Testis (tissue), 3 donors: ENCODE results near the gene SMYD4. TPM values are rescaled to one million over a fixed set of nuclear protein-coding genes. Genes with fewer than 3 reads are reported as not detected.
"Not testable (repeated sequence)": the region's sequence is repeated elsewhere in the genome, so short reads cannot be mapped to it uniquely, and the experiment has no call there.

Experiments used
- DNase-seq: peaks from one replicate; pipeline ENCODE4 v3.0.0-alpha.2; 2019
- H3K27ac ChIP-seq, 2 donors: fragments of 200-600 bp; sonication (generic); one replicate each; pipeline ENCODE4 v1.5.1; 2019
- H3K27me3 ChIP-seq: fragments of 200-600 bp; sonication (generic); one replicate; pipeline ENCODE4 v1.5.1; 2019
- H3K36me3 ChIP-seq: fragments of 200-600 bp; sonication (generic); one replicate; pipeline ENCODE4 v1.5.1; 2017; ENCODE audit warnings: low read depth; ENCODE audit errors: missing control alignments
- H3K4me1 ChIP-seq: fragments of 200-600 bp; sonication (generic); one replicate; pipeline ENCODE4 v1.5.1; 2019
- H3K4me3 ChIP-seq, 2 donors: fragments of 200-600 bp; sonication (generic); one replicate each; pipeline ENCODE4 v1.5.1; 2017 to 2019
- H3K9me3 ChIP-seq: fragments of 200-600 bp; sonication (generic); one replicate; pipeline ENCODE4 v1.5.1; 2017
- CTCF ChIP-seq, 3 experiments: fragments of 450-650 bp in 2 of 3; fragments of 200-600 bp in 1 of 3; sonication (generic) in 1 of 3; IDR thresholded peaks; one replicate each; pipeline ENCODE4 v1.5.1; 2016 to 2019; ENCODE audit warnings: antibody characterized with exemption in 3 of 3, mild to moderate bottlenecking in 2 of 3, moderate library complexity in 1 of 3
- POLR2A ChIP-seq: fragments of 450-650 bp; IDR thresholded peaks from one replicate; pipeline ENCODE4 v1.6.1; 2017; ENCODE audit warnings: antibody characterized with exemption, mild to moderate bottlenecking, moderate library complexity
- WGBS, 2 donors: methylation state at CpG; one replicate each; pipeline ENCODE4 v1.1.5; 2018; 5-methylcytosine and 5-hydroxymethylcytosine counted together
- intact Hi-C: fragments of 100-400 bp; cut with DNase I; formaldehyde crosslinking; loops from one replicate; pipeline ENCODE4 v1.15.1; 2023; ENCODE audit warnings: low total_unique reads
- polyA plus RNA-seq: library from polyadenylated mRNA; stranded (reverse); fragments of 350-450 nt; fragmentation: Illumina TruSeq; extraction: RNeasy Lipid Tissue Mini Kit (QIAGEN cat#74804); gene quantifications from one replicate; pipeline ENCODE4 v1.2.3, GENCODE V29; 2014; ENCODE audit warnings: low read depth, low replicate concordance; ENCODE audit not compliant: insufficient read depth
- total RNA-seq, 2 donors: library from RNA; depleted of rRNA; stranded (reverse); fragments of >200 nt; gene quantifications; one replicate each; pipeline ENCODE4 v1.2.3, GENCODE V29; 2016

Gene SMYD4
- total and polyA plus RNA-seq, 3 donors from 2014 or later = 14.4 to 23.0 (median 21.2) TPM

GRCh38 chr17:1743088-1743439 is 86.6 kb downstream of the SMYD4 start:
- H3K4me1 ChIP-seq = peaks cover 60% of the 10 kb centered on the region
- intact Hi-C loops = no loop called here
- H3K9me3 ChIP-seq = no peaks in the 10 kb centered on the region
- peak overlapping the region; percentile 64 to 89 for H3K27ac ChIP-seq
- DNase-seq = no peak
- TF ChIP-seq POLR2A = no peak
- TF ChIP-seq CTCF (IDR thresholded peaks at IDR 0.05) = no peak
- H3K4me3 ChIP-seq = no peak overlapping the region
- no peaks in the 10 kb centered on the region for H3K36me3 ChIP-seq
- WGBS, 2 donors = 83 to 96% methylated on average over 1 to 2 of the region's 2 CpGs
- no peaks in the 10 kb centered on the region for H3K27me3 ChIP-seq

- Histone ChIP-seq H3K27me3 (no peaks in the 10 kb centered on the region), H3K9me3 (no peaks in the 10 kb centered on the region), H3K27ac (peak within 1 kb of the TSS; percentile 64 to 89), H3K4me3 (no peak within 1 kb of the TSS), H3K4me1 (peaks cover 63% of the 10 kb centered on the region), H3K36me3 (no peaks in the 10 kb centered on the region)
- DNase-seq = peak; percentile 69
- 60 to 63% methylated on average over 10 of the region's 10 CpGs for WGBS, 2 donors
- intact Hi-C loops = no loop called here
- TF ChIP-seq POLR2A = no peak
- no peak for TF ChIP-seq CTCF (IDR thresholded peaks at IDR 0.05)
These were observed 87.2 kb downstream of the SMYD4 start, which contains the start of gene SERPINF2 for GRCh38 chr17:1742371-1743087. Gene SERPINF2, plus strand, starts transcription at chr17:1742871. Its CDS starts 2,125 bp downstream, at chr17:1744996.

- H3K4me3 ChIP-seq, H3K27me3 ChIP-seq, H3K9me3 ChIP-seq, H3K36me3 ChIP-seq, intact Hi-C loops, DNase-seq: not testable (repeated sequence)
- Histone ChIP-seq H3K27ac (peak overlapping the region; percentile 64 to 89), H3K4me1 (peaks cover 63% of the 10 kb centered on the region)
- 96 to 98% methylated on average over 5 to 7 of the region's 7 CpGs for WGBS, 2 donors
These were observed 87.8 kb downstream of the SMYD4 start for GRCh38 chr17:1741899-1742298.

GRCh38 chr17:1737531-1738291 is 92.0 kb downstream of the SMYD4 start:
- Histone ChIP-seq H3K9me3 (no peaks in the 10 kb centered on the region), H3K4me3 (no peak overlapping the region), H3K36me3 (no peaks in the 10 kb centered on the region), H3K4me1 (peaks cover 52% of the 10 kb centered on the region), H3K27me3 (no peaks in the 10 kb centered on the region), H3K27ac (peak overlapping the region; percentile 84 to 89)
- TF ChIP-seq CTCF (IDR thresholded peaks at IDR 0.05) (no peak), POLR2A (no peak)
- intact Hi-C loops = no loop called here
- 58 to 59% methylated on average over 7 to 19 of the region's 21 CpGs for WGBS, 2 donors
- DNase-seq = no peak
